ENCODE measurements around the gene MYB.

MYB gene

DNA sequence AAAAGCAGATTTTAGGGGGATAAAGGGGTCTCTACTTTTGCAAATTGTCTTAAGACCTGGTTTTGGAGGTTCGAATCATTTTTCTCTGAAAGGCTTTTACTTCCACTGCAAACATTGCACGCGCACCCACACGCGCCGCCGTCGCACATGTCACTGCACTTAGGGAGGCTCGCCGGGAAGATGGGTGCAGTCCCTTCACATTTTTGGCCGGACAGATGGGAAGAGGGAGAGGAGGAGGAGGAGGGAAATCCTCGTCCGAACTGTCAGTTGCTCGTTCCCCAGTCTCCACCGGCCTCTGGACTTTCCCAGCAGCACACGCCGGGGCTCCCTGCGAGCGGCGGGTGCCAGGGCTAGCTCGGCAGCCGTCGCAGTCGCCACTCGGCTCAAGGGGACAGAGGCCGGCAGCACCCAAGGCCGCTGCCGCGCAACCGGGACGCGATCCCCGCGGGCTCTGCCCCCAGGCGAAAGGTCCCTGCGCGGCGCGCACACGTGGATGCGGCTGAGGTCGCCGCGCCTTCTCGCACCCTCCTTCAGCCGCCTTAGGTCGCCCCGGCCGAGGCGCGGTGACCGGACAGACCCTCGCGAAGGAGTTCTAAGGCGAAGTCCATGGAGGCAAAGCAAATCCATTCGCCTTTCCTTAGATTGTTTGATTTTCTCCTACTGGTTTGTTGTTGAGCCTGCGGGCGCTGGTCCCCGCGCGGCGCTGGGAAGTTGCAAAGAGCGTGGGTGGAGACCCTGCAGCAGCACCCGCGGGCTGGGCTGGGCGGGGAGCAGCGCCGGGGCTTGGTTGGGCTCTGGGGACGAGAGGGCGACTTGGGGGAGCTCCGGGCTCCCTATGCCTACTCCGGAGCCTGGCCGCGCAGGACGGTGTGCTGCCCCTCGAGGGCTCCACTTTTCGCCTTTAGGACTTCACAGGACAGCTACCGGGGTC is 1.2 kb downstream of the MYB start:
- peaks cover 8% of the 10 kb centered on the region; the same call in 1 of the 2 replicates for H3K4me1 ChIP-seq (ENCODE audit: insufficient read depth, low read length)
- H3K27ac ChIP-seq (ENCODE audit: low read length): no peak overlapping the region

DNA sequence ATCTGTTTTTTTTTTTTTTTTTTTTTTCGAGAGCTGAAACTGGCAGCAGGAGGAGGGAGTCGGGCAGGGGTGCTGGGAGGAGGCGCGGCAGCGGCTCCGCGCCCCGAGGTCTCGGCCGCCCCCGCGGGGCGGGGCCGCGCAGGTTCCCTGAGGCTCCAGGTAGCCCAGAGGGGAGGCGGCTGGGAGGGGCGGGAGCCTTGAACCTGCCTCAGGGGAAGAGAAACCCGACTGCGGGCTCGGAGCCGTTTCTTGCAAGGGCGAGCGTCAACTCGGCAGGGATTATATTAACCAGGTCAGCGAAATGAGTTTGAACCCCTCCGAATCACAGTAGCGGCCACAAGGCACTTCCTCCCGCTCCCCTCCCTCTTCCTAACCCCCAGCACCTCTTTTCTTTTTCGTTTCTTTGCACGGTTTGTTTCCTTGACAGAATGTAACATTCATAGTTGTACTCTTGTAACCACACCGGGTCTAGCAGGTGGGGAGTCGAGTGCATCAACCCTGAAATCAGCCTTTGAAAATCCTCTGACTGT is 2.0 kb downstream of the MYB start:
- Histone ChIP-seq H3K4me1 (ENCODE audit: insufficient read depth, low read length) (peaks cover 8% of the 10 kb centered on the region; the same call in 1 of the 2 replicates), H3K27me3 (ENCODE audit: insufficient read depth, low read length) (peaks cover 57% of the 10 kb centered on the region), H3K27ac (ENCODE audit: low read length) (no peak overlapping the region), H3K36me3 (ENCODE audit: insufficient read depth, low read depth, low read length) (peaks cover 7% of the 10 kb centered on the region; the same call in 1 of the 2 replicates), H3K4me3 (ENCODE audit: low read length) (peak overlapping the region; percentile 77), H3K9me3 (ENCODE audit: insufficient read depth, low read depth, low read length) (no peaks in the 10 kb centered on the region), H3K9ac (ENCODE audit: low read depth, low read length) (peak overlapping the region; percentile 72; the same call in 1 of the 2 replicates)

More for the DNA sequence above, 1.2 kb downstream of the MYB start:
- Histone ChIP-seq H3K4me3 (ENCODE audit: low read length) (peak overlapping the region; percentile 77), H3K9ac (ENCODE audit: low read depth, low read length) (peak overlapping the region; percentile 72; the same call in 1 of the 2 replicates), H3K9me3 (ENCODE audit: insufficient read depth, low read depth, low read length) (no peaks in the 10 kb centered on the region), H3K36me3 (ENCODE audit: insufficient read depth, low read depth, low read length) (peaks cover 7% of the 10 kb centered on the region; the same call in 1 of the 2 replicates), H3K27me3 (ENCODE audit: insufficient read depth, low read length) (peaks cover 60% of the 10 kb centered on the region)

DNA sequence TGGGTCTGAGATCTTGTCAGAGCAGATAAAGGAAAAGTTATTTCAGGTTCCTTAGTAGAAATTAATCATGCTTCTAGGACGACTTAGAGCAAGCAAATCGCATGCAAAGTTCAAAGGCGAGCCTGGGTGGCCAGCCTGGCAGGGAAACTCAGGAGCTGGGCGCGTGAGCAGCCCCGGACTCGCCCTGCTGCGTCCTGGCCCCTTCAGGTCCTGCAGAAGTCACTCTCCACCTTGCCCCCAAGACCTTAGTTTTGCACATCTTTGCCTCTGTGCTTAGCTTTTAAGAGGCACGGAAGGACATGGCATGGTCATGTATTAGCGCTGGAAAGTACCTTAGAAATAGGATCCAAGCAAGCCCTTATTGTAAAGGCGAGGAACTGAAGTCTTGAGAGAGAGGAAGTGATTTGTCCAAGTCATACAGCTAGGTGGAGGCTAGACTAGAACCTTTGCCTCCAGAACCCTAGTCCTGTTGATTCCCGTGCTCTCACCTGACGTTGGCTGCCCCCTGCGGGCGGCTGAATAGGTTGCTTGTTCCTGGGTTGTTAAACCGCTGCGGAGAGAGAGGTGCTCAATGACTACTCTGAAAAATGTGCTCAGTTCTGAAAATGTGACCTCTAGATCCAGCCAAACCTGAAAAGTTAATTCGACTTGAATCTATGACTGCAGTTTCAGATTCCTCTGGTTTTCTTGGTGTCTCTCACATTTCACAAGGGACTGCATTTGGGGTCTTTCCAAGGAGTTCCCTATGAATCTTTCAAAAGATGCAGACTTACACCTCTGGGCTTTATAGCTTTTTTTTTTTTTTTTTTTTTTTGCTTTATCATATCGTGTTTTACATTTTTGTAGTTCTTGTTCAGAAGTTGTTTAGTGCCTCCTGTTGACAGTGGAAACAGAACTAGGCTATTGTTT is 2.7 kb downstream of the MYB start:
- H3K27ac ChIP-seq (ENCODE audit: low read length): no peak overlapping the region
- peak overlapping the region; percentile 47; the same call in 1 of the 2 replicates for H3K9ac ChIP-seq (ENCODE audit: low read depth, low read length)

DNA sequence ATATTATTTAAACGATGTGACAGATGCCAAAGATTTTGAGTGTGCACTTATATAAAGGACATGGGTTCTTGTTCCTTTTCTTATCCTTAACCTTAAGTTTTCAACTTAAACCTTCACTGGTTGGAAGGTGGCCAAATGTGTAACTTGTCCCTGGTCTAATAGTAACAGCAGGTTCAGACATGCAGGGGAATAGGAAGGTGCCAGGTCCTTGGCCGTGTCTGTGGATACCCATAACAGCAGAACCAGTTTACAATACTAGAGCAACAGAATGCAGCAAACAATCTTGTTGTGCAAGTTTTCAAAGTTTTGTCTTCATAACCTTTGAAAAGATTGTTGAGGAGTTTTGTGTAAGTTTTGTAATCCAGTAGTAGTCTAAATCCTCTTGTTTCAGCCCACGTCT is 4.4 kb downstream of the MYB start:
- H3K27ac ChIP-seq (ENCODE audit: low read length): no peak overlapping the region

More for the DNA sequence above, 2.7 kb downstream of the MYB start:
- peaks cover 8% of the 10 kb centered on the region; the same call in 1 of the 2 replicates for H3K4me1 ChIP-seq (ENCODE audit: insufficient read depth, low read length)
- peak overlapping the region; percentile 77 for H3K4me3 ChIP-seq (ENCODE audit: low read length)
- H3K27me3 ChIP-seq (ENCODE audit: insufficient read depth, low read length): peaks cover 51% of the 10 kb centered on the region
- no peaks in the 10 kb centered on the region for H3K9me3 ChIP-seq (ENCODE audit: insufficient read depth, low read depth, low read length)
- H3K36me3 ChIP-seq (ENCODE audit: insufficient read depth, low read depth, low read length): peaks cover 7% of the 10 kb centered on the region; the same call in 1 of the 2 replicates

DNA sequence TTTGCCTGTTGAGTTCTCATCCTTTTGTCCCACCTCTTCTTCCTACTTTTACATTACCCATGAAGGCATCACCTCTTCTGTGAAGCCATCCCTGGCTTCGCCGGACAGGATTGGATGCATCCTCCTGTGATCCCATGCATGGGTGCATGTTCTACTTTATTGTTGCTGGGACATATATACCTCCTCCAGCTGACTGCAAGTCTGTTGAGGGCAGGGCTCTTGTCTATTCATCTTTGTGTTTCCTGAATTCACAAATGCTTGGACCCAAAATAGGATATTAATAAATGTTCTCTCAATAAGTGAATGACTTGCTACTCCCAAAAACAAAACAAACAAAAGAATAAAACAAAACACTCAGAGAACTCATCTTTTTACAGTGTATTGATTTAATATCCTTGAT is 5.1 kb downstream of the MYB start:
- Histone ChIP-seq H3K9me3 (ENCODE audit: insufficient read depth, low read depth, low read length) (no peaks in the 10 kb centered on the region), H3K27ac (ENCODE audit: low read length) (no peak overlapping the region), H3K4me3 (ENCODE audit: low read length) (no peak overlapping the region), H3K27me3 (ENCODE audit: insufficient read depth, low read length) (peaks cover 37% of the 10 kb centered on the region), H3K36me3 (ENCODE audit: insufficient read depth, low read depth, low read length) (peaks cover 19% of the 10 kb centered on the region; the same call in 1 of the 2 replicates), H3K4me1 (ENCODE audit: insufficient read depth, low read length) (peaks cover 8% of the 10 kb centered on the region; the same call in 1 of the 2 replicates), H3K9ac (ENCODE audit: low read depth, low read length) (no peak overlapping the region)

More for the DNA sequence above, 4.4 kb downstream of the MYB start:
- Histone ChIP-seq H3K9me3 (ENCODE audit: insufficient read depth, low read depth, low read length) (no peaks in the 10 kb centered on the region), H3K36me3 (ENCODE audit: insufficient read depth, low read depth, low read length) (peaks cover 13% of the 10 kb centered on the region; the same call in 1 of the 2 replicates), H3K4me3 (ENCODE audit: low read length) (no peak overlapping the region), H3K27me3 (ENCODE audit: insufficient read depth, low read length) (peaks cover 37% of the 10 kb centered on the region), H3K4me1 (ENCODE audit: insufficient read depth, low read length) (peaks cover 8% of the 10 kb centered on the region; the same call in 1 of the 2 replicates), H3K9ac (ENCODE audit: low read depth, low read length) (no peak overlapping the region)

GRCh38 chr6:135187372-135187771 is 6.3 kb downstream of the MYB start:
- Histone ChIP-seq H3K4me1 (ENCODE audit: insufficient read depth, low read length) (peaks cover 8% of the 10 kb centered on the region; the same call in 1 of the 2 replicates), H3K36me3 (ENCODE audit: insufficient read depth, low read depth, low read length) (peaks cover 29% of the 10 kb centered on the region), H3K9me3 (ENCODE audit: insufficient read depth, low read depth, low read length) (no peaks in the 10 kb centered on the region), H3K9ac (ENCODE audit: low read depth, low read length) (no peak overlapping the region), H3K27me3 (ENCODE audit: insufficient read depth, low read length) (peaks cover 27% of the 10 kb centered on the region), H3K27ac (ENCODE audit: low read length) (no peak overlapping the region), H3K4me3 (ENCODE audit: low read length) (no peak overlapping the region)

- Histone ChIP-seq H3K4me1 (ENCODE audit: insufficient read depth, low read length) (peaks cover 6% of the 10 kb centered on the region; the same call in 1 of the 2 replicates), H3K9me3 (ENCODE audit: insufficient read depth, low read depth, low read length) (no peaks in the 10 kb centered on the region), H3K9ac (ENCODE audit: low read depth, low read length) (no peak overlapping the region), H3K27ac (ENCODE audit: low read length) (no peak overlapping the region), H3K36me3 (ENCODE audit: insufficient read depth, low read depth, low read length) (peaks cover 39% of the 10 kb centered on the region), H3K4me3 (ENCODE audit: low read length) (no peak overlapping the region), H3K27me3 (ENCODE audit: insufficient read depth, low read length) (peaks cover 13% of the 10 kb centered on the region)
Measured at GRCh38 chr6:135188718-135189117, 7.6 kb downstream of the MYB start.

- H3K9ac ChIP-seq (ENCODE audit: low read depth, low read length): no peak overlapping the region
- H3K4me3 ChIP-seq (ENCODE audit: low read length): no peak overlapping the region
- no peak overlapping the region for H3K27ac ChIP-seq (ENCODE audit: low read length)
- peaks cover 46% of the 10 kb centered on the region for H3K36me3 ChIP-seq (ENCODE audit: insufficient read depth, low read depth, low read length)
- peaks cover under 1% of the 10 kb centered on the region; the same call in 1 of the 2 replicates for H3K4me1 ChIP-seq (ENCODE audit: insufficient read depth, low read length)
- peaks cover 7% of the 10 kb centered on the region for H3K27me3 ChIP-seq (ENCODE audit: insufficient read depth, low read length)
- H3K9me3 ChIP-seq (ENCODE audit: insufficient read depth, low read depth, low read length): no peaks in the 10 kb centered on the region
Measured at GRCh38 chr6:135189344-135189743, 8.2 kb downstream of the MYB start.

DNA sequence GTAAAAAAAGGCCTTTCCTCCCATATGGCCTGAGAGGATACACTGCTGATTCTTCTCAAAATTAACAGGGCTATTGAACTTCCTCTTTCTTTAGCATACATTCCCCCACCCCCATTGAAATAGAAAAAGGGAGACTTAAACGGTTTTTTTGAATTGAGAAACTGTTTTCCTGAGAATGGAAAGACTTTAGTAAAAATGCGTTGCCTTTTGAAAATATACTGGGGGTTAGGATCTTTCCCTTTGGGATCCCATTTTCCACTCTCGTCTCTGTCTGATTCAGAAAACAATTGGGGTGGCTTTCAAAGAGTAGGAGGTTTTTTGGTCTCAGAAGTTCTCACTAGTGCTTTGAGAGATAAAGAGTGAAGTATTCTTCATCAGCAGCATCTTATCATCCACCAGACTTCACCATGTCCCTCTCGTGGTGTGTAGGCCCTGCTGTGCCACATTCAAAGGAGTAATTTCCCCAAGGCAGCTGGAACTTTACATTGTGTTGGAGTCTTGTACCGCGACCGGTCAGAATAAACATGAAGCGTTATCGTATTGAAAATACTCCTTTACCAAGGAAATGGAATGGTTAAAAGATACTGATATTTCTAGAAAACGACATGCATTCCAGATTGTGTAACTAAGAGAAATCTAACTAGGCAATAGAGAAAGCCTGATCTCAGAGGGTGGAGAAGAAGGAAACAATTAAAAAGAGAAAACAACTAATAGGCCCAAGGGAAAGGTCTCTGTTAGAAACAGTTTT is 10.6 kb downstream of the MYB start:
- Histone ChIP-seq H3K4me3 (ENCODE audit: low read length) (no peak overlapping the region), H3K4me1 (ENCODE audit: insufficient read depth, low read length) (no peaks in the 10 kb centered on the region), H3K9me3 (ENCODE audit: insufficient read depth, low read depth, low read length) (no peaks in the 10 kb centered on the region), H3K9ac (ENCODE audit: low read depth, low read length) (no peak overlapping the region), H3K36me3 (ENCODE audit: insufficient read depth, low read depth, low read length) (peaks cover 65% of the 10 kb centered on the region), H3K27me3 (ENCODE audit: insufficient read depth, low read length) (no peaks in the 10 kb centered on the region), H3K27ac (ENCODE audit: low read length) (no peak overlapping the region)

GRCh38 chr6:135192256-135193174 is 11.4 kb downstream of the MYB start:
- H3K27ac ChIP-seq (ENCODE audit: low read length): no peak overlapping the region
- H3K9ac ChIP-seq (ENCODE audit: low read depth, low read length): no peak overlapping the region
- H3K27me3 ChIP-seq (ENCODE audit: insufficient read depth, low read length): no peaks in the 10 kb centered on the region
- no peaks in the 10 kb centered on the region for H3K9me3 ChIP-seq (ENCODE audit: insufficient read depth, low read depth, low read length)
- H3K4me3 ChIP-seq (ENCODE audit: low read length): no peak overlapping the region
- peaks cover 70% of the 10 kb centered on the region for H3K36me3 ChIP-seq (ENCODE audit: insufficient read depth, low read depth, low read length)
- no peaks in the 10 kb centered on the region for H3K4me1 ChIP-seq (ENCODE audit: insufficient read depth, low read length)
